NCI-H345 treated with DMSO at 0.1 percent for 48 hours (cell line): ENCODE measurements around the gene RHOT1.
"Not testable (repeated sequence)": the region's sequence is repeated elsewhere in the genome, so short reads cannot be mapped to it uniquely, and the experiment has no call there.

Experiments used
- DNase-seq: peaks from one replicate; lab custom pipeline; 2025; ENCODE audit not compliant: unreplicated experiment; lab: John Stamatoyannopoulos, UW

The RHOT1 gene

GRCh38 chr17:32158870-32159585 lies 16.7 kb downstream of the RHOT1 start:
- DNase-seq: no peak

GRCh38 chr17:32159586-32160438 lies 17.5 kb downstream of the RHOT1 start:
- DNase-seq: no peak

GRCh38 chr17:32160526-32160925 lies 18.2 kb downstream of the RHOT1 start:
- no peak for DNase-seq

- DNase-seq: no peak
Measured at GRCh38 chr17:32161029-32161428, 18.7 kb downstream of the RHOT1 start.

GRCh38 chr17:32161506-32162365 lies 19.4 kb downstream of the RHOT1 start:
- DNase-seq: no peak

- DNase-seq: no peak
Measured at GRCh38 chr17:32174889-32175288, 32.6 kb downstream of the RHOT1 start.

GRCh38 chr17:32178679-32179078 lies 36.4 kb downstream of the RHOT1 start:
- DNase-seq: not testable (repeated sequence)

GRCh38 chr17:32179103-32179502 lies 36.8 kb downstream of the RHOT1 start:
- DNase-seq: not testable (repeated sequence)

- not testable (repeated sequence) for DNase-seq
Measured at GRCh38 chr17:32179526-32179925, 37.2 kb downstream of the RHOT1 start.

- not testable (repeated sequence) for DNase-seq
Measured at GRCh38 chr17:32180262-32180661, 38.0 kb downstream of the RHOT1 start.

- no peak for DNase-seq
Measured at GRCh38 chr17:32185875-32186274, 43.6 kb downstream of the RHOT1 start.

GRCh38 chr17:32187271-32187670 lies 45.0 kb downstream of the RHOT1 start:
- DNase-seq: no peak

- no peak for DNase-seq
Measured at GRCh38 chr17:32189343-32189742, 47.0 kb downstream of the RHOT1 start.

- no peak for DNase-seq
Measured at GRCh38 chr17:32191306-32191705, 49.0 kb downstream of the RHOT1 start.

- DNase-seq: no peak
Measured at GRCh38 chr17:32192379-32192778, 50.1 kb downstream of the RHOT1 start.

GRCh38 chr17:32197987-32198386 lies 55.7 kb downstream of the RHOT1 start:
- DNase-seq: no peak

GRCh38 chr17:32206861-32207260 lies 64.6 kb downstream of the RHOT1 start:
- no peak for DNase-seq

GRCh38 chr17:32208436-32208835 lies 66.1 kb downstream of the RHOT1 start:
- no peak for DNase-seq

GRCh38 chr17:32209608-32210007 lies 67.3 kb downstream of the RHOT1 start:
- DNase-seq: no peak

GRCh38 chr17:32211671-32212070 lies 69.4 kb downstream of the RHOT1 start:
- DNase-seq: no peak

GRCh38 chr17:32215696-32216095 lies 73.4 kb downstream of the RHOT1 start:
- DNase-seq: no peak
